ENCODE results near the gene GSC2. TPM values are rescaled to one million over a fixed set of nuclear protein-coding genes. Genes with fewer than 3 reads are reported as not detected.

The GSC2 gene
- total RNA-seq, 3 donors from 2014 or later (not counting 1 experiment from before 2014, with no cell fraction given): not detected

DNA sequence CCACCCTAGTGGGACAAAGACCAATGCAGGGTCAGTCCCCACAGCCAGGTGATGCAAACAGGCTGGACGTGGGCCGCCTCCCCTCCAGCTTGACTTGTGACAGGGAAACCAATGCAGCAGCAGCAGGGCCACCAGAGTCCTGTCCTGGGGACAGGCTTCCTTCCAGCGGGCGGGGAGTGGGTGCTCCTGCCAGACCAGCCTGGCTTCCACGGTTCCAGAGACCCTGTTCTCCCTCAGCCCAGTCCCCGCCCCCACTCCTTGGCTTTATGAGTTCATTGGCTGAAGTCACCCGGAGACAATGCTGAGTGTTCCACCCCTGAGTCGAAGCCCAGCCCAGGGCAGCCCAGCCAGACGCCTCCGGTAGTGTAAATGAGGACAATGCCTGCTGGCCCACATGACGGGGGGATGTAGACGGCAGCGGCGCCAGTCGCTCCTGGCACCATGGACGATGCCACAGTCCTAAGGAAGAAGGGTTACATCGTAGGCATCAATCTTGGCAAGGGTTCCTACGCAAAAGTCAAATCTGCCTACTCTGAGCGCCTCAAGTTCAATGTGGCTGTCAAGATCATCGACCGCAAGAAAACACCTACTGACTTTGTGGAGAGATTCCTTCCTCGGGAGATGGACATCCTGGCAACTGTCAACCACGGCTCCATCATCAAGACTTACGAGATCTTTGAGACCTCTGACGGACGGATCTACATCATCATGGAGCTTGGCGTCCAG is 19.0 kb downstream of the GSC2 start, which contains the start of gene TSSK2:
TSSK2 (plus strand) TSS at position 350 of the 726 bp plus-strand sequence; CDS start at position 442, 92 bp downstream.
- H3K4me3 Mint-ChIP-seq: no peak within 1 kb of the TSS
- Histone ChIP-seq H3K4me3 (ENCODE audit: low read length) (no peak within 1 kb of the TSS), H3K36me3 (ENCODE audit: control insufficient read depth, insufficient read depth, low read length) (peaks cover 22% of the 10 kb centered on the region), H3K4me1 (ENCODE audit: control insufficient read depth, insufficient read depth, low read length) (no peaks in the 10 kb centered on the region), H3K27ac (ENCODE audit: low read length) (no peak within 1 kb of the TSS), H3K9me3 (ENCODE audit: control insufficient read depth, insufficient read depth, low read length) (no peaks in the 10 kb centered on the region), H3K27me3 (ENCODE audit: control insufficient read depth, insufficient read depth, low read length) (no peaks in the 10 kb centered on the region)
- TF ChIP-seq CTCF (IDR thresholded peaks at IDR 0.05): no peak
- intact Hi-C loops (cut with micrococcal nuclease): no loop called here
- H3K36me3 Mint-ChIP-seq: no peaks in the 10 kb centered on the region
- H3K9me3 Mint-ChIP-seq: no peaks in the 10 kb centered on the region
- DNase-seq (no peak), ATAC-seq (no peak)
- H3K27me3 Mint-ChIP-seq (ENCODE audit: low read depth in 2 of 2): no peaks in the 10 kb centered on the region
- H3K27ac Mint-ChIP-seq: no peak within 1 kb of the TSS
- 94% methylated on average over 27 of the region's 27 CpGs for WGBS (ENCODE audit: insufficient coverage)
- H3K4me1 Mint-ChIP-seq: peaks cover 0 to 5% of the 10 kb centered on the region in 2 donors

- Histone ChIP-seq H3K36me3 (ENCODE audit: control insufficient read depth, insufficient read depth, low read length) (peaks cover 15% of the 10 kb centered on the region), H3K4me3 (ENCODE audit: low read length) (no peak overlapping the region), H3K27ac (ENCODE audit: low read length) (no peak overlapping the region), H3K9me3 (ENCODE audit: control insufficient read depth, insufficient read depth, low read length) (no peaks in the 10 kb centered on the region), H3K4me1 (ENCODE audit: control insufficient read depth, insufficient read depth, low read length) (no peaks in the 10 kb centered on the region), H3K27me3 (ENCODE audit: control insufficient read depth, insufficient read depth, low read length) (no peaks in the 10 kb centered on the region)
- no peaks in the 10 kb centered on the region for H3K4me1 Mint-ChIP-seq
- ATAC-seq (no peak), DNase-seq (no peak)
- 85% methylated on average over 8 of the region's 8 CpGs for WGBS (ENCODE audit: insufficient coverage)
- no peaks in the 10 kb centered on the region for H3K27me3 Mint-ChIP-seq (ENCODE audit: low read depth in 2 of 2)
- no peak overlapping the region for H3K4me3 Mint-ChIP-seq
- intact Hi-C loops (cut with micrococcal nuclease): loop anchor here (10.0 kb wide), 1 partner anchor 305 kb away; the partner anchor contains the start of genes HIRA and MRPL40
- no peak overlapping the region for H3K27ac Mint-ChIP-seq
- no peaks in the 10 kb centered on the region for H3K9me3 Mint-ChIP-seq
- H3K36me3 Mint-ChIP-seq: no peaks in the 10 kb centered on the region
- no peak for TF ChIP-seq CTCF (IDR thresholded peaks at IDR 0.05)
These were observed 20.2 kb downstream of the GSC2 start for GRCh38 chr22:19129871-19130270.

GRCh38 chr22:19128946-19129727 is 21.0 kb downstream of the GSC2 start:
- DNase-seq (no peak), ATAC-seq (no peak)
- Histone ChIP-seq H3K36me3 (ENCODE audit: control insufficient read depth, insufficient read depth, low read length) (peaks cover 8% of the 10 kb centered on the region), H3K4me1 (ENCODE audit: control insufficient read depth, insufficient read depth, low read length) (no peaks in the 10 kb centered on the region), H3K27me3 (ENCODE audit: control insufficient read depth, insufficient read depth, low read length) (no peaks in the 10 kb centered on the region), H3K27ac (ENCODE audit: low read length) (no peak overlapping the region), H3K9me3 (ENCODE audit: control insufficient read depth, insufficient read depth, low read length) (no peaks in the 10 kb centered on the region), H3K4me3 (ENCODE audit: low read length) (no peak overlapping the region)
- no peak overlapping the region for H3K4me3 Mint-ChIP-seq
- no peaks in the 10 kb centered on the region for H3K9me3 Mint-ChIP-seq
- H3K36me3 Mint-ChIP-seq: no peaks in the 10 kb centered on the region
- H3K27me3 Mint-ChIP-seq (ENCODE audit: low read depth in 2 of 2): no peaks in the 10 kb centered on the region
- TF ChIP-seq CTCF (IDR thresholded peaks at IDR 0.05): no peak
- intact Hi-C loops (cut with micrococcal nuclease): loop anchor here (10.0 kb wide), 1 partner anchor 306 kb away; the partner anchor contains the start of genes HIRA and MRPL40
- WGBS (ENCODE audit: insufficient coverage): 82% methylated on average over 7 of the region's 7 CpGs
- H3K4me1 Mint-ChIP-seq: no peaks in the 10 kb centered on the region
- no peak overlapping the region for H3K27ac Mint-ChIP-seq

Data from natural killer cell (primary cell).